ENCODE data around the gene CLIC4. TPM values are rescaled to one million over a fixed set of nuclear protein-coding genes. Genes with fewer than 3 reads are reported as not detected.
"Not testable (repeated sequence)": the region's sequence is repeated elsewhere in the genome, so short reads cannot be mapped to it uniquely, and the experiment has no call there.

Gene CLIC4
- total RNA-seq, 2 donors from 2014 or later = 16.2 to 30.0 TPM

GRCh38 chr1:24713736-24714135 lies 31.5 kb upstream of the CLIC4 start:
- Mint-ChIP-seq H3K27ac (peak overlapping the region in 1 of 2 donors; percentile 15), H3K9me3 (no peaks in the 10 kb centered on the region), H3K36me3 (no peaks in the 10 kb centered on the region)
- DNase-seq (ENCODE audit: low spot score in 2 of 2) = no peak
- ATAC-seq = no peak

GRCh38 chr1:24714859-24715520 lies 30.3 kb upstream of the CLIC4 start:
- H3K9me3 Mint-ChIP-seq = no peaks in the 10 kb centered on the region
- ATAC-seq (peak; percentile 47 to 73), DNase-seq (ENCODE audit: low spot score in 2 of 2) (no peak)
- peak overlapping the region in 1 of 2 donors; percentile 59 for H3K27ac Mint-ChIP-seq
- no peaks in the 10 kb centered on the region for H3K36me3 Mint-ChIP-seq

DNA sequence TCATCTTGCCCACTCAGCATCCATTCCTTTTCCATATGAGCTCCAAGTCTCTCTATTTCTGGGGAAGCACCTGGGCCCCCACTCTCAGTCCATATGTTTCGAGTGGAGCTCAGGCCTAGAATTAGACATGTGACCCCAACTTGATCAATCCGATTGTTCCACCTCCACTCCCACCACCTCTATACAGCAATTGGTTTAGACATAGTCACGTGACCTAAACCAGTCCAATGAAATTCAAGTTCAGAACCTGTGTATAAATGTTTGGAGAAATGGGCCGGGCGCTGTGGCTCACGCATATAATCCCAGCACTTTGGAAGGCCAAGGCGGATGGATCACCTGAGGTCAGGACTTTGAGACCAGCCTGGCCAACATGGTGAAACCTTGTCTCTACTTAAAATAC lies 29.6 kb upstream of the CLIC4 start:
- no peak for ATAC-seq
- no peaks in the 10 kb centered on the region for H3K36me3 Mint-ChIP-seq
- H3K9me3 Mint-ChIP-seq = no peaks in the 10 kb centered on the region
- DNase-seq (ENCODE audit: low spot score in 2 of 2) = no peak
- no peak overlapping the region for H3K27ac Mint-ChIP-seq

- Mint-ChIP-seq H3K36me3 (no peaks in the 10 kb centered on the region), H3K9me3 (peaks cover 0 to 4% of the 10 kb centered on the region in 2 donors), H3K27ac (no peak overlapping the region)
- no peak for ATAC-seq
- DNase-seq (ENCODE audit: low spot score in 2 of 2) = no peak
Measured at GRCh38 chr1:24717887-24718650, 27.2 kb upstream of the CLIC4 start.

GRCh38 chr1:24720152-24720551 lies 25.1 kb upstream of the CLIC4 start:
- peaks cover 0 to 4% of the 10 kb centered on the region in 2 donors for H3K9me3 Mint-ChIP-seq
- ATAC-seq = no peak
- DNase-seq (ENCODE audit: low spot score in 2 of 2) = no peak
- H3K27ac Mint-ChIP-seq = no peak overlapping the region
- no peaks in the 10 kb centered on the region for H3K36me3 Mint-ChIP-seq

GRCh38 chr1:24721533-24721932 lies 23.7 kb upstream of the CLIC4 start:
- H3K9me3 Mint-ChIP-seq = peaks cover 0 to 4% of the 10 kb centered on the region in 2 donors
- H3K27ac Mint-ChIP-seq = no peak overlapping the region
- ATAC-seq (no peak), DNase-seq (ENCODE audit: low spot score in 2 of 2) (no peak)
- no peaks in the 10 kb centered on the region for H3K36me3 Mint-ChIP-seq

GRCh38 chr1:24722073-24723035 lies 22.9 kb upstream of the CLIC4 start:
- DNase-seq (ENCODE audit: low spot score in 2 of 2); H3K9me3 Mint-ChIP-seq; H3K36me3 Mint-ChIP-seq; H3K27ac Mint-ChIP-seq: not testable (repeated sequence)
- peak; percentile 46 to 50 for ATAC-seq

DNA sequence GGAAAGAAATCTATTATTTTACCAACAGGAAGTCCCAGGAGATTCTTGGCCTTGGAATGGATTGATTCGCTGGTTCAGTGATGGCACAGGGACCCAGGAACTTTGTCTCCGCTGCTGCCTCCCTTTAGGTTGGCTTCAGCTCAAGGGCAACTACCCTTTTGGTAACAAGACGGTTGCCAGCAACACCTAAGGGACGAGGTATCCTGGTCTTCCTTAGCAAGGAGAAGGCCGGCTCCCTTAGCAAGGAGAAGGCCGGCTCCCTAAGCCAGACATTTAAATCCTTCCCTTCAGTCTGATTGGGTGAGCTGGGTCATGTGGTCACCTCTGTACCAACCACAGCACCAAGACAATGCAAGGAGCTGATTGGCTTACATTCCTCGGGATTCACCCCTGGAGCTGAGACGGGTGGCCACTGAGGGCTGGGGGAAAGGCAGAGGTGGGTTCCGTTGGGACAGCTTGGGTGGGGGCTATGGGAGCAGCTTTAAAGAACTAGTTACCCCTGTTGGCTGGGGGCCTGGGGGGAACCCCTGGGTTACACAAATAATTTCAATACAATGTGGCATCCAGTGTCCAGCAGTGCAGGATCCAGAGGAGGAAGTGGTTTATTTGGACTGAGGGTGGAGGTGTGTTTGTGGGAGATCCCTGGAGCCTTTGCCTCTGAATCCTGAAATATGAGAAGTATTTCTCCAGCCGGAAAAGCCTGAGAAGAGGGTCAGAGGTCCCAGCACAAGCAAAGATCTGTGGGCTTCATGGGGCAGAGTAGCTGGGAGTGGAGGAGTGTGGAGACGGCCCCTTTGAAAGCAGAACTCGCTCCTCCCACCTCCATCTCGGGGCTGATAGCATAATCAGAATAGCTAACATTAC lies 20.7 kb upstream of the CLIC4 start:
- DNase-seq (ENCODE audit: low spot score in 2 of 2) (no peak), ATAC-seq (no peak)
- H3K9me3 Mint-ChIP-seq = peaks cover 0 to 4% of the 10 kb centered on the region in 2 donors
- H3K27ac Mint-ChIP-seq = peak overlapping the region in 1 of 2 donors; percentile 40
- no peaks in the 10 kb centered on the region for H3K36me3 Mint-ChIP-seq

GRCh38 chr1:24725209-24725651 lies 20.0 kb upstream of the CLIC4 start:
- DNase-seq (ENCODE audit: low spot score in 2 of 2) = no peak
- Mint-ChIP-seq H3K36me3 (no peaks in the 10 kb centered on the region), H3K27ac (peak overlapping the region in 1 of 2 donors; percentile 40), H3K9me3 (peaks cover 0 to 4% of the 10 kb centered on the region in 2 donors)
- no peak for ATAC-seq

- ATAC-seq = no peak
- H3K27ac Mint-ChIP-seq = no peak overlapping the region
Measured at GRCh38 chr1:24726741-24727140, 18.5 kb upstream of the CLIC4 start.

DNA sequence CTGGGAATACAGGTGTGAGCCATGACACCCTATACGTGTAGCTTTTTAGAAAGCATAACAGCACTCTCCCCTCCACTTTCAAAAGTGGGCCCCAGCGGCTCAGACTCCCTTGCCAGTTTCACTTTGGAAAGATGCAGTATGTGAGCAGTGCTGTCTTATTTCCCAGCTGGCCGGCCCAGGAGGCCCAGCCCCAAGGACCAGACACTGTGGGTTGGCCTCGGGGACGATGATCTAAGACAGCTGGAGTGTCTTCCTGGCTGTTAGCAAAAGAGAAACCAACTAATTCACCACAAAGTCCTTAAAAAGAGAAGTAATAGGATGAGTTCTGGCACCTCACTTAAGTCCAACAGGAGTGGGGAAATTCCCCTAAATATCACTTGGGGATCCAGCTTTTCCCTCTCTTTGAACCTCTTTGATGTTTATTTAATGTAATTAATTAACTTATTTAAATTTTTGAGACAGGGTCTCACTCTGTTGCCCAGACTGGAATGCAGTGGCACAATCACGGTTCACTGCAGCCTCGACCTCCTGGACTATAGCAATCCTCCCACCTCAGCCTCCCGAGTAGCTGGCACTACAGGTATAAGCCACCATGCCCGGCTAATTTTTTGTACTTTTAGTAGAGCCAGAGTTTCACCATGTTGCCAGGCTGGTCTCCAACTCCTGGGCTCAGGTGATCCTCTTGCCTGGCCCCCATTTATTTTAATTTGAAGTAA lies 17.6 kb upstream of the CLIC4 start:
- DNase-seq (ENCODE audit: low spot score in 2 of 2) (no peak), ATAC-seq (peak; percentile 51 to 70)
- Mint-ChIP-seq H3K36me3 (no peaks in the 10 kb centered on the region), H3K9me3 (no peaks in the 10 kb centered on the region), H3K27ac (no peak overlapping the region)

More at GRCh38 chr1:24726741-24727140, 18.5 kb upstream of the CLIC4 start:
- Mint-ChIP-seq H3K9me3 (peaks cover 0 to 4% of the 10 kb centered on the region in 2 donors), H3K36me3 (no peaks in the 10 kb centered on the region)
- DNase-seq (ENCODE audit: low spot score in 2 of 2) = no peak

GRCh38 chr1:24728982-24729381 lies 16.3 kb upstream of the CLIC4 start:
- ATAC-seq = no peak

DNA sequence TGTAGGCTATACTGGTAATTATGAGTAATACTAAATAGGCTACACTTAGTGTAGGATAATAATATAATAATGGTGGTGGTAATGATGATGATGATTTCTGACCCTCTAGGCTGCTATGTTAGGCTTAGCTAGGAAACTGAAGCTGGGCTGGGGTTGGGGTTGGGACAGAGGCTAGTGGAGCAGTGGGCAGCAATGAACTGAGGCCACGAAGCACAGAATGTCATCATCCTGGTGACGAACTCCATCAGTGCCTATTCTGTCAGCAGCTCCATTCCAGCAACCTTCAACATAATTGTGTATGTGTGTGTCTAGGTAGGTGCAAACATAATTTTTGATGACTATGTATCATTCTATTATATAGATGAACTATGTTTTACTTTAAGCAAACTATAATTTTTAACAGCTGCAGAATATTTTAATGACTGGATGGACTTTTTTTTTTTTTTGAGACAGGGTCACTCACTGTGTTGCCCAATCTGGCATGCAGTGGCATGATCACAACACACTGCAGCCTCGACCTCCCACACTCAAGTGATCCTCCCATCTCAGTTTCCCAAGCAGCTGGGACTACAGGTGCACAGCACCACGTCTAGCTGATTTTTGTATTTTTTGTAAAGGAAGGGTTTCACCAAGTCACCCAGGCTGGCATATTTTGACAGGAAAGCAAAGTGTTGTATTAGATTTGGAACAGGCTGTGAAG lies 12.9 kb upstream of the CLIC4 start:
- ATAC-seq = no peak

More at GRCh38 chr1:24728982-24729381, 16.3 kb upstream of the CLIC4 start:
- no peaks in the 10 kb centered on the region for H3K9me3 Mint-ChIP-seq
- no peaks in the 10 kb centered on the region for H3K36me3 Mint-ChIP-seq
- DNase-seq (ENCODE audit: low spot score in 2 of 2) = no peak
- no peak overlapping the region for H3K27ac Mint-ChIP-seq

GRCh38 chr1:24733342-24733741 lies 11.9 kb upstream of the CLIC4 start:
- ATAC-seq; H3K9me3 Mint-ChIP-seq; DNase-seq (ENCODE audit: low spot score in 2 of 2); H3K27ac Mint-ChIP-seq; H3K36me3 Mint-ChIP-seq: not testable (repeated sequence)

More for the DNA sequence above, 12.9 kb upstream of the CLIC4 start:
- H3K36me3 Mint-ChIP-seq = no peaks in the 10 kb centered on the region
- H3K9me3 Mint-ChIP-seq = no peaks in the 10 kb centered on the region
- no peak overlapping the region for H3K27ac Mint-ChIP-seq
- DNase-seq (ENCODE audit: low spot score in 2 of 2) = no peak

DNA sequence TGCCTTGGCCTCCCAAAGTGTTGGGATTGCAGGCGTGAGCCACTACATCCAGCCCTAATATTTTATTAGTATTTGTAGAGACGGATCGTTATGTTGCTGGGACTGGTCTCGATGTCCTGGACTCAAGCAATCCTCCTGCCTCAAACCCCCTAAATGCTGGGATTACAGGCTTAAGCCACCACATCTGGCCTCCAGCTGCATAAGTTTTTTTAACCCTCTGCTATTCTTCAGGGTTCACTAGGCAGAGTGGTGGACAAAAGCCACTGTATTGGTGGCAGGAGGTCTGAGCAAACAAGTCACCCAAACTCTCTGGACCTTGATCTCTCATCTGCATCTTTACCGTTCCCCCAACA lies 10.1 kb upstream of the CLIC4 start:
- no peak for ATAC-seq
- H3K27ac Mint-ChIP-seq = no peak overlapping the region
- no peak for DNase-seq (ENCODE audit: low spot score in 2 of 2)
- no peaks in the 10 kb centered on the region for H3K36me3 Mint-ChIP-seq
- no peaks in the 10 kb centered on the region for H3K9me3 Mint-ChIP-seq

Data from activated naive CD4-positive, alpha-beta T cell treated with anti-CD3 and anti-CD28 coated beads, Interleukin-2, amount 50 U/mL, for 72 hours (primary cell).